ENCODE results near the gene FLYWCH2.

The FLYWCH2 gene

GRCh38 chr16:2914233-2914632, 31.2 kb downstream of the FLYWCH2 start:
- Histone ChIP-seq H3K4me3 (no peak overlapping the region), H3K27me3 (no peaks in the 10 kb centered on the region), H3K9me3 (no peaks in the 10 kb centered on the region), H3K27ac (no peak overlapping the region), H3K36me3 (peaks cover 19 to 40% (median 23%) of the 10 kb centered on the region in 3 donors), H3K4me1 (peaks cover 0 to 26% (median 14%) of the 10 kb centered on the region in 4 donors)
- intact Hi-C loops (cut with DNase I; ENCODE audit: low total_unique reads), result no loop called here
- DNase-seq, result no peak
- TF ChIP-seq CTCF (IDR thresholded peaks at IDR 0.05), result no peak

GRCh38 chr16:2915196-2915929, 32.3 kb downstream of the FLYWCH2 start:
- Histone ChIP-seq H3K4me3 (no peak overlapping the region), H3K4me1 (peaks cover 0 to 30% (median 18%) of the 10 kb centered on the region in 4 donors), H3K36me3 (peaks cover 19 to 40% (median 23%) of the 10 kb centered on the region in 3 donors), H3K27me3 (no peaks in the 10 kb centered on the region), H3K27ac (no peak overlapping the region), H3K9me3 (no peaks in the 10 kb centered on the region)
- no peak for DNase-seq
- TF ChIP-seq CTCF (IDR thresholded peaks at IDR 0.05), result no peak
- intact Hi-C loops (cut with DNase I; ENCODE audit: low total_unique reads), result no loop called here

GRCh38 chr16:2919511-2920255, 36.7 kb downstream of the FLYWCH2 start:
- no peaks in the 10 kb centered on the region for H3K27me3 ChIP-seq
- H3K36me3 ChIP-seq, result peaks cover 12 to 59% (median 20%) of the 10 kb centered on the region in 3 donors
- peaks cover 0 to 14% (median 4%) of the 10 kb centered on the region in 4 donors for H3K4me1 ChIP-seq
- peak overlapping the region; percentile 69 to 80 for H3K27ac ChIP-seq
- DNase-seq, result peak; percentile 65 to 89
- no peak overlapping the region for H3K4me3 ChIP-seq
- TF ChIP-seq CTCF (IDR thresholded peaks at IDR 0.05), result peak; percentile 90 to 98
- intact Hi-C loops (cut with DNase I; ENCODE audit: low total_unique reads), result loop anchor here (2.0 kb wide), 1 partner anchor 45 kb away; no protein-coding TSS in a partner anchor
- no peaks in the 10 kb centered on the region for H3K9me3 ChIP-seq

- TF ChIP-seq CTCF (IDR thresholded peaks at IDR 0.05), result no peak
- Histone ChIP-seq H3K27ac (no peak overlapping the region), H3K27me3 (no peaks in the 10 kb centered on the region), H3K9me3 (no peaks in the 10 kb centered on the region), H3K4me1 (peaks cover 0 to 32% (median 10%) of the 10 kb centered on the region in 4 donors), H3K36me3 (peaks cover 0 to 27% (median 8%) of the 10 kb centered on the region in 3 donors), H3K4me3 (no peak overlapping the region)
- intact Hi-C loops (cut with DNase I; ENCODE audit: low total_unique reads), result no loop called here
- DNase-seq, result no peak
Observed at GRCh38 chr16:2923481-2923880, 40.5 kb downstream of the FLYWCH2 start.

- no peak for TF ChIP-seq CTCF (IDR thresholded peaks at IDR 0.05)
- Histone ChIP-seq H3K36me3 (peaks cover 2 to 35% (median 13%) of the 10 kb centered on the region in 3 donors), H3K4me3 (no peak overlapping the region), H3K4me1 (peaks cover 0 to 23% (median 6%) of the 10 kb centered on the region in 4 donors), H3K27me3 (no peaks in the 10 kb centered on the region), H3K27ac (no peak overlapping the region), H3K9me3 (no peaks in the 10 kb centered on the region)
- intact Hi-C loops (cut with DNase I; ENCODE audit: low total_unique reads), result no loop called here
- DNase-seq, result no peak
Observed at GRCh38 chr16:2924901-2925755, 42.1 kb downstream of the FLYWCH2 start.
